ENCODE results near the gene ESRP2. TPM values are rescaled to one million over a fixed set of nuclear protein-coding genes. Genes with fewer than 3 reads are reported as not detected.
A peak's percentile ranks its signal among the peaks of the same experiment; 100 is the strongest.

Gene ESRP2
- total RNA-seq, 4 donors from 2014 or later: 0.11 to 0.51 (median 0.13) TPM; not detected in 1

DNA sequence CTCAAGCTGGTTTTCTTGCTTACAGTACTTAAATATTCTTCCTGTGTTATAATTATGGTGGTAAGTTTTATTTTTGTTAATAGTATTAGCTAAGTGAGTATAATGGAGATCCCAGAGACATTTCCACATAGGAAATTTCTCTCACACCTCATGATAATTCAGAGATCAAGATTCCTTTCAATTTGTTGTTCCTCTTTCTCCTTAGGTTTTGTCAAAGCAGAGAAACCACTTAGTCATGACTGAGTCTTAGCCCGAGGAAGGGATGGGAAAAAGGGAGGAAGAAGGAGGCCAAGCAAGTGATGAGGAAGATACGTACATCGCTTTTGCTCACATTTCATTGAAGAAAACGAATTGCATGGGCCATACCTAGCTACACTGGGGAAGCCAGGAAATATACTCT is 18.4 kb downstream of the ESRP2 start:
- TF ChIP-seq POLR2A (IDR thresholded peaks at IDR 0.05): no peak
- no peak overlapping the region for H3K4me3 ChIP-seq
- H3K27me3 ChIP-seq: no peaks in the 10 kb centered on the region
- in situ Hi-C loops (cut with MboI; ENCODE audit: low sequenced_read_pairs in 4 of 4) (loop anchor here in 1 of 4 donors (10.0 kb wide), 1 partner anchor 113 kb away; no protein-coding TSS in a partner anchor), intact Hi-C loops (cut with DNase I; ENCODE audit: low total_unique reads) (no loop called here)
- no peak for ATAC-seq
- H3K36me3 ChIP-seq: peaks cover 0 to 4% of the 10 kb centered on the region in 2 donors
- H3K4me1 ChIP-seq: peaks cover 4 to 12% of the 10 kb centered on the region in 2 donors
- H3K9me3 ChIP-seq: no peaks in the 10 kb centered on the region
- peak overlapping the region in 1 of 4 donors; percentile 44 for H3K27ac ChIP-seq
- DNase-seq: no peak

DNA sequence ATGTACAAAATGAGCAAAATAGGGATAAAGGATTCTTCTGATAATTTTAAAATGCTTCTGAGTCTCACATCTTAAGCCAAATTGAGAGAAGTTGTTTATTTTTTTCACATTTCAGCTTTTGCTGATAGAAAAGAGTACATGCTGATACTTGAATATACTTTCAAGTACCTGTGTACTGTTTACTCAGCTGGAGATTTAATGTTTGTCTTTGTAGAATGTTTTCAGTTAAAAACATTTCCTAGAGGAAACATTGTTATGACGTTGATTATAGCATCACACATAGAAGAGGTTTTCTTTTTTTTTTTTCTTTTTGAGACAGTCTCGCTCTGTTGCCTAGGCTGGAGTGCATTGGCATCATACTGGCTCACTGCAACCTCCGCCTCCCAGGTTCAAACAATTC is 19.7 kb downstream of the ESRP2 start:
- H3K9me3 ChIP-seq: no peaks in the 10 kb centered on the region
- no peak for ATAC-seq
- H3K27me3 ChIP-seq: no peaks in the 10 kb centered on the region
- H3K4me3 ChIP-seq: no peak overlapping the region
- peaks cover 4 to 12% of the 10 kb centered on the region in 2 donors for H3K4me1 ChIP-seq
- intact Hi-C loops (cut with DNase I; ENCODE audit: low total_unique reads) (no loop called here), in situ Hi-C loops (cut with MboI; ENCODE audit: low sequenced_read_pairs in 4 of 4) (loop anchor here in 1 of 4 donors (10.0 kb wide), 1 partner anchor 111 kb away; no protein-coding TSS in a partner anchor)
- DNase-seq: no peak
- peak overlapping the region in 3 of 4 donors; percentile 10 to 44 (median 32) for H3K27ac ChIP-seq
- H3K36me3 ChIP-seq: no peaks in the 10 kb centered on the region
- TF ChIP-seq, protein P1, sequence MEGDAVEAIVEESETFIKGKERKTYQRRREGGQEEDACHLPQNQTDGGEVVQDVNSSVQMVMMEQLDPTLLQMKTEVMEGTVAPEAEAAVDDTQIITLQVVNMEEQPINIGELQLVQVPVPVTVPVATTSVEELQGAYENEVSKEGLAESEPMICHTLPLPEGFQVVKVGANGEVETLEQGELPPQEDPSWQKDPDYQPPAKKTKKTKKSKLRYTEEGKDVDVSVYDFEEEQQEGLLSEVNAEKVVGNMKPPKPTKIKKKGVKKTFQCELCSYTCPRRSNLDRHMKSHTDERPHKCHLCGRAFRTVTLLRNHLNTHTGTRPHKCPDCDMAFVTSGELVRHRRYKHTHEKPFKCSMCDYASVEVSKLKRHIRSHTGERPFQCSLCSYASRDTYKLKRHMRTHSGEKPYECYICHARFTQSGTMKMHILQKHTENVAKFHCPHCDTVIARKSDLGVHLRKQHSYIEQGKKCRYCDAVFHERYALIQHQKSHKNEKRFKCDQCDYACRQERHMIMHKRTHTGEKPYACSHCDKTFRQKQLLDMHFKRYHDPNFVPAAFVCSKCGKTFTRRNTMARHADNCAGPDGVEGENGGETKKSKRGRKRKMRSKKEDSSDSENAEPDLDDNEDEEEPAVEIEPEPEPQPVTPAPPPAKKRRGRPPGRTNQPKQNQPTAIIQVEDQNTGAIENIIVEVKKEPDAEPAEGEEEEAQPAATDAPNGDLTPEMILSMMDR (IDR thresholded peaks at IDR 0.05 in 4 of 5, conservative IDR thresholded peaks at IDR 0.05 in 1 of 5): no peak
- TF ChIP-seq POLR2A (IDR thresholded peaks at IDR 0.05): no peak

DNA sequence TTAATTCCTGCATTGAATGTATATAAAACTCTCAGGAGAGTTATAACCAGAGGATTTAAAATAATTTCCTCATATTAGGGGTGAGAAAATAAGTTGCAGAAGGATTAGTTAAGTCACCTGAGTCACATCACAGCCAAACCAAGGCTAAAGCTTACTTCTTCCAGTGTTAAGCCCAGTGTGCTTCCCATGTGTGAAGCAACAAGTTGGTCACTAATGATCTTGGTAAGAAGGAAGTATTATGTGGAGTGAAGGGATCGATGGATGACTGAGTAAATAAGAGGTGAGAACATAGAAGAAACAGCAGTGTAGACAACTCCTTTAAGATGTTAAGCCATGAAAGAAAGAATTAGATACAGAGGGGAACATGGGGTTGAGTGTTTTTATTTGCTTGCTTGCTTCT is 20.6 kb downstream of the ESRP2 start:
- H3K4me3 ChIP-seq: no peak overlapping the region

DNA sequence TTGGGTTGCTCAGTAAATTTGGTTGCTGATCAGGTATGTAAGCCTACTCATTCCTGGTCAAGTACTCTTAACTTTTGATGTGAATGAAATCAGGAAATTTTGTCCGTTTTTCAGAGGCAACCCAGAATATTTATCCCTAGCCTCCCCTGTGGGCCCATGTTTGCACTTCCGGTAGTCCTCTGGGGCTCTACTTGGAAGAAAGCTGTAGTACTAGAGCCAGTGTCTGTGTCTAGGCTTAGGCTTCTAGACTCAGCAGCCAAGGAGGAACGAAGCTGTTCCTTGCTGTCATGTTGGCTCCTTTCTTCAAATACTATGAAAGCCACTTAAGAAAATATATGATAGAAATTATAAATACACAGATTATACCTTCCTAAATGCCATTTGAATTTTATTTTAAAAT is 21.2 kb downstream of the ESRP2 start:
- DNase-seq: no peak
- ATAC-seq: peak in 1 of 2 donors; percentile 63
- Histone ChIP-seq H3K4me3 (no peak overlapping the region), H3K4me1 (peaks cover 1 to 12% of the 10 kb centered on the region in 2 donors), H3K27ac (peak overlapping the region; percentile 3 to 49 (median 29)), H3K9me3 (no peaks in the 10 kb centered on the region), H3K36me3 (no peaks in the 10 kb centered on the region), H3K27me3 (no peaks in the 10 kb centered on the region)
- intact Hi-C loops (cut with DNase I; ENCODE audit: low total_unique reads): no loop called here
- TF ChIP-seq POLR2A (IDR thresholded peaks at IDR 0.05): no peak
- TF ChIP-seq, protein P1 (IDR thresholded peaks at IDR 0.05 in 4 of 5, conservative IDR thresholded peaks at IDR 0.05 in 1 of 5): no peak
- in situ Hi-C loops (cut with MboI; ENCODE audit: low sequenced_read_pairs in 4 of 4): loop anchor here in 1 of 4 donors (10.0 kb wide), 1 partner anchor 110 kb away; no protein-coding TSS in a partner anchor

More for the DNA sequence above, 20.6 kb downstream of the ESRP2 start:
- in situ Hi-C loops (cut with MboI; ENCODE audit: low sequenced_read_pairs in 4 of 4): loop anchor here in 1 of 4 donors (10.0 kb wide), 1 partner anchor 111 kb away; no protein-coding TSS in a partner anchor
- ATAC-seq (no peak), DNase-seq (no peak)
- Histone ChIP-seq H3K9me3 (no peaks in the 10 kb centered on the region), H3K4me1 (peaks cover 4 to 12% of the 10 kb centered on the region in 2 donors), H3K27me3 (no peaks in the 10 kb centered on the region), H3K27ac (peak overlapping the region in 3 of 4 donors; percentile 27 to 49 (median 31)), H3K36me3 (no peaks in the 10 kb centered on the region)
- intact Hi-C loops (cut with DNase I; ENCODE audit: low total_unique reads): no loop called here
- TF ChIP-seq, protein P1 (IDR thresholded peaks at IDR 0.05 in 4 of 5, conservative IDR thresholded peaks at IDR 0.05 in 1 of 5): no peak
- TF ChIP-seq POLR2A (IDR thresholded peaks at IDR 0.05): no peak

DNA sequence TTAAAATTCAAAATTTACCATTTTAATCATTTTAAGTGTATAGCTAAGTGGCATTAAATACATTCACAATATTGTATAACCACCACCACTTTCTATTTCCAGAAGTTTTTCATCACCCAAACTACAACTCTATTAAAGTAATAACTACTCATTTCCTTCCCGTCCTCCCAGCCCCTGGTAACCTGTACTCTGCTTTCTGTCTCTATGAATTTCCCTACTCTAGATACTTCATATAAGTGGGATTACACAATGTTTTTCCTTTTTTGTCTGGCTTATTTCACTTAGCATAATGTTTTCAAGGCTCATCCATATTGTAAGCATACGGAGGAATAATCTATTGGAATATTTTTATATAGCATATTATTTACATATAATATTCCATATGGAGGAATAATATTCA is 29.7 kb downstream of the ESRP2 start:
- in situ Hi-C loops (cut with MboI; ENCODE audit: low sequenced_read_pairs in 4 of 4): no loop called here
- intact Hi-C loops (cut with DNase I; ENCODE audit: low total_unique reads): no loop called here
- TF ChIP-seq, protein P1 (IDR thresholded peaks at IDR 0.05 in 4 of 5, conservative IDR thresholded peaks at IDR 0.05 in 1 of 5): no peak
- no peak for TF ChIP-seq POLR2A (IDR thresholded peaks at IDR 0.05)
- DNase-seq (no peak), ATAC-seq (no peak)
- H3K36me3 ChIP-seq: no peaks in the 10 kb centered on the region
- H3K27me3 ChIP-seq: no peaks in the 10 kb centered on the region
- peaks cover 20 to 32% of the 10 kb centered on the region in 2 donors for H3K4me1 ChIP-seq
- H3K9me3 ChIP-seq: no peaks in the 10 kb centered on the region
- peak overlapping the region in 1 of 4 donors; percentile 92 for H3K27ac ChIP-seq
- no peak overlapping the region for H3K4me3 ChIP-seq
